Stimulated activated naive B cell treated with anti-CD40 and anti-IgM and Interleukin-4, amounts not matched to agents 10 μg/mL and 1 μg/mL and 100 μg/mL, for 72 hours (primary cell): ENCODE data around the gene SMTN.

Experiments
- ATAC-seq, 2 donors: fragments of 150-1000 bp; cut with Tn5 transposase; replicated peaks; 2 replicates each; pipeline ENCODE4 v1.10.0; 2021; ENCODE audit warnings: moderate library complexity in 1 of 2
- DNase-seq: peaks from one replicate; pipeline ENCODE4 v3.0.0; 2021
- H3K27ac Mint-ChIP-seq: one replicate; pipeline ENCODE4 v1.8.0; 2022; ENCODE audit warnings: mild to moderate bottlenecking, mixed read lengths
- H3K27me3 Mint-ChIP-seq, 2 donors: one replicate each; pipeline ENCODE4 v1.8.0; 2022; ENCODE audit warnings: mixed read lengths in 2 of 2
- H3K36me3 Mint-ChIP-seq, 2 donors: one replicate each; pipeline ENCODE4 v1.8.0; 2022; ENCODE audit warnings: mixed read lengths in 2 of 2, mild to moderate bottlenecking in 1 of 2
- H3K4me1 Mint-ChIP-seq, 2 donors: one replicate each; pipeline ENCODE4 v1.8.0; 2022; ENCODE audit warnings: mixed read lengths in 2 of 2, mild to moderate bottlenecking in 1 of 2
- H3K4me3 Mint-ChIP-seq, 2 donors: one replicate each; pipeline ENCODE4 v1.8.0; 2022; ENCODE audit warnings: mild to moderate bottlenecking in 2 of 2, mixed read lengths in 2 of 2, moderate library complexity in 1 of 2
- H3K9me3 Mint-ChIP-seq, 2 donors: one replicate each; pipeline ENCODE4 v1.8.0; 2022; ENCODE audit warnings: mixed read lengths in 2 of 2, mild to moderate bottlenecking in 1 of 2

The SMTN gene

DNA sequence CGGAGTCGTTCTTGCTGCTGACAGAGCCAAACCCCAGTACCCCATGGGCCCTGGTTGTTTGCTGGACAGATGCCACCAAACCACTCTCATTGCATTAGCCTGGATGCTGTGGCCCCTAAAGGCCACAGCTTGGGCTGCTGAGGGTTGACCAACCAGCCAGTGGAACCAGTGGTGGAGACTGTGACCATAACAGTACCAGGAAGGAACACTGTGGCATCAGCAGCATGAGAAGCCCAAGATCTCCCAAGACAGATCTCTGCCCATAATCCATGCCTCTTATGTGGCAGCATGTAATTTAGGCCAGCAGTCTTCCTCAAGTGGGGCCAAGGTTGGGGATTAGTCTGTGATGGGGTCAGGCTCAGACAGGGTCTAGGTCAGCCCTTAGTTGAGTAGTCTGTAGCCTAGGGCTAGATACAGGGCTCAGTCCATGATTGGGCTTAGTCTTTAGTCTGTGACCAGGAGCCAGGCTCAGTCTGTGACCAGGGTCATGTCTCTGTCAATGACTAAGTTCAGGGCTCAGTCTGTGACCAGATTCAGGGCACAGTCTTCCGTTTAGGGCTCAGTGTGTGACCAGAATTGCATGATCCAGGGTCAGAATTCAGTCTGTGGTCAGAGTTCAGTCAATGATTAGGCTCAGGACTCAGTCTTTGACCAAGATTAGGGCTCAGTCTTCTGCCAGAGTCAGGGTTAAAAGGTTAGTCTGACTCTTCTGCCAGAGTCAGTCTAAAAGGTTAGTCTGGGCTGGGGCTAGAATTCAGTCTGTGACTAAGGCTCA lies 37.1 kb downstream of the SMTN start:
- DNase-seq (no peak), ATAC-seq (no peak)
- Mint-ChIP-seq H3K36me3 (no peaks in the 10 kb centered on the region), H3K9me3 (no peaks in the 10 kb centered on the region), H3K27ac (no peak overlapping the region), H3K4me1 (no peaks in the 10 kb centered on the region), H3K4me3 (no peak overlapping the region), H3K27me3 (peaks cover 0 to 8% of the 10 kb centered on the region in 2 donors)

GRCh38 chr22:31119026-31119717 lies 38.1 kb downstream of the SMTN start:
- H3K4me3 Mint-ChIP-seq: no peak overlapping the region
- no peaks in the 10 kb centered on the region for H3K4me1 Mint-ChIP-seq
- no peak overlapping the region for H3K27ac Mint-ChIP-seq
- no peaks in the 10 kb centered on the region for H3K9me3 Mint-ChIP-seq
- no peaks in the 10 kb centered on the region for H3K36me3 Mint-ChIP-seq
- peaks cover 0 to 13% of the 10 kb centered on the region in 2 donors for H3K27me3 Mint-ChIP-seq
- DNase-seq (no peak), ATAC-seq (no peak)

- Mint-ChIP-seq H3K4me3 (no peak overlapping the region), H3K27ac (peak overlapping the region; percentile 44), H3K9me3 (no peaks in the 10 kb centered on the region), H3K4me1 (no peaks in the 10 kb centered on the region), H3K36me3 (no peaks in the 10 kb centered on the region), H3K27me3 (peaks cover under 1 to 17% of the 10 kb centered on the region in 2 donors)
- DNase-seq (no peak), ATAC-seq (no peak)
Observed at GRCh38 chr22:31120230-31120629, 39.1 kb downstream of the SMTN start.

DNA sequence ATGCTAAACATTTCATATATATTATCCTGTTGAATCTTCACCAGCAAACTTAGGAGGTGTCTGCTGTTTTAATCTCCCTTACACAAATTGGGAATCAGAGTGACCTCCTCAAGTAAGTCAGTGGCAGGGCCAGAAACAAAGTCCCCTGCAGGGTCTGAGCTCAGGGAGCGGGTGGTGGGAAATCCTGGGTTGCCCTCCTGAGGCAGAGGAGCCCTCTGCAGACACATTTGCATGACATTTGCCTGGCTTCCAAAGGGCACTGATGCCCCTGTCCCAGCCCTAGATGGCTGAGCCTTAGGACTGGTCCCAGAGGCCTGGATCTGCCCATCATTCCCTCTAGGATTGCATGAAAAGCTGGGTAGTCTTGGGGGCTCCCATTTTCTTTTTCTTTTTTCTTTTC lies 39.5 kb downstream of the SMTN start:
- H3K4me3 Mint-ChIP-seq: no peak overlapping the region
- no peak overlapping the region for H3K27ac Mint-ChIP-seq
- no peaks in the 10 kb centered on the region for H3K4me1 Mint-ChIP-seq
- peaks cover 5 to 21% of the 10 kb centered on the region in 2 donors for H3K27me3 Mint-ChIP-seq
- H3K36me3 Mint-ChIP-seq: no peaks in the 10 kb centered on the region
- DNase-seq (no peak), ATAC-seq (no peak)
- no peaks in the 10 kb centered on the region for H3K9me3 Mint-ChIP-seq

GRCh38 chr22:31121403-31121802 lies 40.3 kb downstream of the SMTN start:
- H3K27me3 Mint-ChIP-seq: peaks cover 9 to 26% of the 10 kb centered on the region in 2 donors
- no peak overlapping the region for H3K4me3 Mint-ChIP-seq
- no peaks in the 10 kb centered on the region for H3K9me3 Mint-ChIP-seq
- peaks cover 0 to 3% of the 10 kb centered on the region in 2 donors for H3K4me1 Mint-ChIP-seq
- no peaks in the 10 kb centered on the region for H3K36me3 Mint-ChIP-seq
- no peak overlapping the region for H3K27ac Mint-ChIP-seq
- no peak for DNase-seq
- no peak for ATAC-seq

DNA sequence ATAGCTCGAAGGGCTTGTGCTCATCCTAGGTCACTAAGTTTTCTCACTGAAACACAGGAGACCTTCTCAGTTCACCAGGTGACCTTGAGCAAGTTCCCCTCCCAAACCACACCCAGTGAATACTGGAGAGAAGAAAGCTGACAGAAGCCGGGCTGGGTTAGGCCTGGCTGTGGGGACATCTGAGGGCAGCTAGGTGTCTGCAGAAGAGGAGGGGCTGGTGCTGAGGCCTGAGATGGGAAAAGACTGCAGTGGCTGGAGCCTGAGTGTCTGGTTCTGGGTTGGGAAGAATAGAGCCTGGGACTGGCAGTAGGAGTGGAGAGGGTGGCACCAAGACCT lies 41.0 kb downstream of the SMTN start:
- Mint-ChIP-seq H3K4me3 (no peak overlapping the region), H3K9me3 (no peaks in the 10 kb centered on the region), H3K36me3 (no peaks in the 10 kb centered on the region), H3K4me1 (peaks cover 1 to 5% of the 10 kb centered on the region in 2 donors), H3K27me3 (peaks cover 10 to 28% of the 10 kb centered on the region in 2 donors), H3K27ac (no peak overlapping the region)
- DNase-seq (no peak), ATAC-seq (no peak)

GRCh38 chr22:31122532-31123291 lies 41.6 kb downstream of the SMTN start, which contains the start of gene INPP5J:
TSS of gene INPP5J (plus strand) at chr22:31122966. CDS start at chr22:31123015, 49 bp downstream.
- no peaks in the 10 kb centered on the region for H3K36me3 Mint-ChIP-seq
- ATAC-seq: no peak
- DNase-seq: no peak
- H3K27ac Mint-ChIP-seq: no peak within 1 kb of the TSS
- H3K4me1 Mint-ChIP-seq: peaks cover 7% of the 10 kb centered on the region in 2 donors
- no peaks in the 10 kb centered on the region for H3K9me3 Mint-ChIP-seq
- H3K27me3 Mint-ChIP-seq: peaks cover 14 to 33% of the 10 kb centered on the region in 2 donors
- no peak within 1 kb of the TSS for H3K4me3 Mint-ChIP-seq

DNA sequence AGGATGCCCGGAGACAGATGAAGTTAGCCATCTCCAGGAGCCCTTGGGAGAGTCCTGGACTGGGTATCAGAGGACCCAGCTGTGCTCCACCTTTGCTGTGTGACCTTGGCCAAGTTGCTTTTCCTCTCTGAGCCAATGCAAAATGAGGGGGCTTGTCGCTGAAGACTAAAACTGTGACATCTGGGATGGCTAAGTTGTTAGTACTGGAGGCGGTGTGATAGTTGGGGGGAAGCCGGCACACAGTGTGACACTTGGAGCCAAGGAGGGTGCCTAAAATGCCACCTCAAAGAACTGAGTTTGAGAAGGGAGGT lies 42.1 kb downstream of the SMTN start:
- no peak for ATAC-seq
- DNase-seq: no peak
- peaks cover 19 to 39% of the 10 kb centered on the region in 2 donors for H3K27me3 Mint-ChIP-seq
- H3K9me3 Mint-ChIP-seq: no peaks in the 10 kb centered on the region
- H3K27ac Mint-ChIP-seq: no peak overlapping the region
- H3K4me1 Mint-ChIP-seq: peaks cover 7 to 11% of the 10 kb centered on the region in 2 donors
- H3K36me3 Mint-ChIP-seq: no peaks in the 10 kb centered on the region
- no peak overlapping the region for H3K4me3 Mint-ChIP-seq

GRCh38 chr22:31124290-31124689 lies 43.2 kb downstream of the SMTN start:
- H3K36me3 Mint-ChIP-seq: no peaks in the 10 kb centered on the region
- ATAC-seq (no peak), DNase-seq (no peak)
- no peak overlapping the region for H3K27ac Mint-ChIP-seq
- H3K27me3 Mint-ChIP-seq: peaks cover 19 to 39% of the 10 kb centered on the region in 2 donors
- no peak overlapping the region for H3K4me3 Mint-ChIP-seq
- peaks cover 7 to 11% of the 10 kb centered on the region in 2 donors for H3K4me1 Mint-ChIP-seq
- no peaks in the 10 kb centered on the region for H3K9me3 Mint-ChIP-seq

GRCh38 chr22:31124811-31125465 lies 43.8 kb downstream of the SMTN start:
- no peak overlapping the region for H3K27ac Mint-ChIP-seq
- H3K4me3 Mint-ChIP-seq: no peak overlapping the region
- DNase-seq (no peak), ATAC-seq (no peak)
- no peaks in the 10 kb centered on the region for H3K9me3 Mint-ChIP-seq
- peaks cover 19 to 37% of the 10 kb centered on the region in 2 donors for H3K27me3 Mint-ChIP-seq
- H3K4me1 Mint-ChIP-seq: peaks cover 7 to 11% of the 10 kb centered on the region in 2 donors
- H3K36me3 Mint-ChIP-seq: no peaks in the 10 kb centered on the region

DNA sequence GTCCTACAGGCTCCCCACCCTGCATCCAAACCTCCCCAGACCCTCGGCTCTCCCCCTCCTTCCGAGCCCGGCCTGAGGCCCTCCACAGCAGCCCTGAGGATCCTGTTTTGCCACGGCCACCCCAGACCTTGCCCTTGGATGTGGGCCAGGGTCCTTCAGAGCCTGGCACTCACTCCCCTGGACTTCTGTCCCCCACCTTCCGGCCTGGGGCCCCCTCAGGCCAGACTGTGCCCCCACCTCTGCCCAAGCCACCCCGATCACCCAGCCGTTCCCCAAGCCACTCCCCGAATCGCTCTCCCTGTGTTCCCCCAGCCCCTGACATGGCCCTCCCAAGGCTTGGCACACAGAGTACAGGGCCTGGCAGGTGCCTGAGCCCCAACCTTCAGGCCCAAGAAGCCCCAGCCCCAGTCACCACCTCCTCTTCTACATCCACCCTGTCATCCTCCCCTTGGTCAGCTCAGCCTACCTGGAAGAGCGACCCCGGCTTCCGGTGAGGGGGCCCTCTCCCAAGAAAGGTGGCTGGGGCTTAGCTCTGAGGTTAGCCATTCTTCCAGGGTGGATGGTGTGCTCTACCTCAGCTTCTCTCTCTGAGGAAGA lies 44.5 kb downstream of the SMTN start:
- Mint-ChIP-seq H3K27ac (no peak overlapping the region), H3K4me3 (no peak overlapping the region), H3K36me3 (no peaks in the 10 kb centered on the region), H3K9me3 (no peaks in the 10 kb centered on the region), H3K27me3 (peaks cover 19 to 31% of the 10 kb centered on the region in 2 donors), H3K4me1 (peaks cover 7 to 11% of the 10 kb centered on the region in 2 donors)
- ATAC-seq (no peak), DNase-seq (no peak)

GRCh38 chr22:31126128-31126868 lies 45.2 kb downstream of the SMTN start:
- DNase-seq (no peak), ATAC-seq (no peak)
- Mint-ChIP-seq H3K4me3 (no peak overlapping the region), H3K27me3 (peaks cover 19 to 31% of the 10 kb centered on the region in 2 donors), H3K9me3 (no peaks in the 10 kb centered on the region), H3K36me3 (no peaks in the 10 kb centered on the region), H3K4me1 (peaks cover 7 to 11% of the 10 kb centered on the region in 2 donors), H3K27ac (no peak overlapping the region)

GRCh38 chr22:31126869-31127175 lies 45.7 kb downstream of the SMTN start:
- DNase-seq: no peak
- Mint-ChIP-seq H3K9me3 (no peaks in the 10 kb centered on the region), H3K4me3 (no peak overlapping the region), H3K36me3 (no peaks in the 10 kb centered on the region), H3K4me1 (peaks cover 7 to 11% of the 10 kb centered on the region in 2 donors), H3K27ac (no peak overlapping the region), H3K27me3 (peaks cover 19 to 31% of the 10 kb centered on the region in 2 donors)
- no peak for ATAC-seq
